ENCODE data around the gene COCH. TPM values are rescaled to one million over a fixed set of nuclear protein-coding genes. Genes with fewer than 3 reads are reported as not detected.

Gene COCH
- total and polyA plus RNA-seq, 2 donors (not counting 1 experiment from before 2014, with no cell fraction given): 24.5 to 25.7 TPM

GRCh38 chr14:30906752-30907658 is 32.6 kb downstream of the COCH start:
- ChIA-PET CTCF (interaction anchor here (1.4 to 3.7 kb wide), 2 partner anchors 249 to 251 kb away, joined by 4 to 14 read pairs; no protein-coding TSS in a partner anchor), POLR2A (interaction anchor here (0.7 kb wide), 1 partner anchor 38 kb away, joined by 3 read pairs; no protein-coding TSS in a partner anchor)
- Mint-ChIP-seq H3K27ac (no peak overlapping the region), H3K4me1 (no peaks in the 10 kb centered on the region), H3K4me3 (no peak overlapping the region), H3K9me3 (ENCODE audit: insufficient read depth) (no peaks in the 10 kb centered on the region), H3K27me3 (no peaks in the 10 kb centered on the region)
- no peak for TF ChIP-seq EZH2 (IDR thresholded peaks at IDR 0.05; ENCODE audit: borderline replicate concordance, insufficient read depth, low read depth, low read length, poor library complexity, severe bottlenecking)
- TF ChIP-seq, protein P1, sequence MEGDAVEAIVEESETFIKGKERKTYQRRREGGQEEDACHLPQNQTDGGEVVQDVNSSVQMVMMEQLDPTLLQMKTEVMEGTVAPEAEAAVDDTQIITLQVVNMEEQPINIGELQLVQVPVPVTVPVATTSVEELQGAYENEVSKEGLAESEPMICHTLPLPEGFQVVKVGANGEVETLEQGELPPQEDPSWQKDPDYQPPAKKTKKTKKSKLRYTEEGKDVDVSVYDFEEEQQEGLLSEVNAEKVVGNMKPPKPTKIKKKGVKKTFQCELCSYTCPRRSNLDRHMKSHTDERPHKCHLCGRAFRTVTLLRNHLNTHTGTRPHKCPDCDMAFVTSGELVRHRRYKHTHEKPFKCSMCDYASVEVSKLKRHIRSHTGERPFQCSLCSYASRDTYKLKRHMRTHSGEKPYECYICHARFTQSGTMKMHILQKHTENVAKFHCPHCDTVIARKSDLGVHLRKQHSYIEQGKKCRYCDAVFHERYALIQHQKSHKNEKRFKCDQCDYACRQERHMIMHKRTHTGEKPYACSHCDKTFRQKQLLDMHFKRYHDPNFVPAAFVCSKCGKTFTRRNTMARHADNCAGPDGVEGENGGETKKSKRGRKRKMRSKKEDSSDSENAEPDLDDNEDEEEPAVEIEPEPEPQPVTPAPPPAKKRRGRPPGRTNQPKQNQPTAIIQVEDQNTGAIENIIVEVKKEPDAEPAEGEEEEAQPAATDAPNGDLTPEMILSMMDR (IDR thresholded peaks at IDR 0.05): peak; percentile 45
- H3K36me3 ChIP-seq (replicated peaks in 1 of 2; ENCODE audit: control extremely low read depth in 1 of 2, control insufficient read depth in 1 of 2, extremely low read depth in 1 of 2, insufficient read depth in 2 of 2, low read length in 1 of 2): peaks cover 5 to 42% of the 10 kb centered on the region in 2 experiments
- ATAC-seq (ENCODE audit: low read depth) (peak; percentile 33), DNase-seq (peak; percentile 35)
- H3K27ac ChIP-seq (ENCODE audit: low read length in 2 of 2): no peak overlapping the region
- H4K20me1 ChIP-seq (ENCODE audit: control insufficient read depth, insufficient read depth, low read length, poor library complexity, severe bottlenecking): no peaks in the 10 kb centered on the region
- no peak overlapping the region for H3K4me3 ChIP-seq (ENCODE audit: control extremely low read depth in 1 of 5, extremely low read depth in 1 of 5, insufficient read depth in 1 of 5, low read depth in 2 of 5, low read length in 4 of 5)
- no peak overlapping the region for H3K4me2 ChIP-seq (replicated peaks; ENCODE audit: low read depth, low read length, poor library complexity, severe bottlenecking)
- intact Hi-C loops (cut with micrococcal nuclease): loop anchor here (1.0 kb wide), 1 partner anchor 251 kb away; no protein-coding TSS in a partner anchor
- H3K4me1 ChIP-seq (ENCODE audit: control insufficient read depth in 2 of 2, insufficient read depth in 2 of 2, low read length in 2 of 2): no peaks in the 10 kb centered on the region
- no peaks in the 10 kb centered on the region for H3K79me2 ChIP-seq (ENCODE audit: control insufficient read depth, insufficient read depth, low read length)
- no peak overlapping the region for H3K9ac ChIP-seq (ENCODE audit: low read length)
- no peak overlapping the region for H2AFZ ChIP-seq (ENCODE audit: insufficient read depth, low read depth, low read length, poor library complexity, severe bottlenecking)
- H3K9me3 ChIP-seq (ENCODE audit: control extremely low read depth in 1 of 3, control insufficient read depth in 2 of 3, insufficient read depth in 1 of 3, low read length in 2 of 3): no peaks in the 10 kb centered on the region
- H3K27me3 ChIP-seq (replicated peaks in 1 of 4; ENCODE audit: control extremely low read depth in 1 of 4, control insufficient read depth in 3 of 4, insufficient read depth in 4 of 4, low read length in 3 of 4): no peaks in the 10 kb centered on the region

DNA sequence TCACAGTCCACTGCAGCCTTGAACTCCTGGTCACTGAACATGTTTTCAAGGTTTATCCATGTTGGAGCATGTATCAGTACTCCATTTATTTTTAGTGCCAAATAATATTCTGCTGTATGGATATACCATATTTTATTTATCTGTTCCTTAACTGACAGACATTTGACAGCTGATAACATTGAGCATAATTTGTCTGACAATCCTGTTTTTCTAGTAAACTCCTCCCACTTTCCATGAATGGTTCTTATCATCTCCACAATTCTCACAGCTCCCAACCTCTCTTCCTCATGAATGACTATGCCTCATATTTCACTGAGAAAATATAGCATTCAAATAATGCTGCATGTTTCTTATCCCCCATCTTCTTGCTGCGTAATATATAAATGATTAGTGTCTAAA is 33.3 kb downstream of the COCH start:
- Mint-ChIP-seq H3K4me3 (no peak overlapping the region), H3K27me3 (no peaks in the 10 kb centered on the region), H3K9me3 (ENCODE audit: insufficient read depth) (no peaks in the 10 kb centered on the region), H3K4me1 (no peaks in the 10 kb centered on the region), H3K27ac (no peak overlapping the region)
- no peak for TF ChIP-seq EZH2 (IDR thresholded peaks at IDR 0.05; ENCODE audit: borderline replicate concordance, insufficient read depth, low read depth, low read length, poor library complexity, severe bottlenecking)
- TF ChIP-seq, protein P1 (IDR thresholded peaks at IDR 0.05): no peak
- Histone ChIP-seq H4K20me1 (ENCODE audit: control insufficient read depth, insufficient read depth, low read length, poor library complexity, severe bottlenecking) (no peaks in the 10 kb centered on the region), H3K79me2 (ENCODE audit: control insufficient read depth, insufficient read depth, low read length) (no peaks in the 10 kb centered on the region), H3K9ac (ENCODE audit: low read length) (no peak overlapping the region), H3K27ac (ENCODE audit: low read length in 2 of 2) (no peak overlapping the region), H3K4me3 (ENCODE audit: control extremely low read depth in 1 of 5, extremely low read depth in 1 of 5, insufficient read depth in 1 of 5, low read depth in 2 of 5, low read length in 4 of 5) (no peak overlapping the region), H3K4me1 (ENCODE audit: control insufficient read depth in 2 of 2, insufficient read depth in 2 of 2, low read length in 2 of 2) (no peaks in the 10 kb centered on the region), H3K4me2 (replicated peaks; ENCODE audit: low read depth, low read length, poor library complexity, severe bottlenecking) (no peak overlapping the region), H3K9me3 (ENCODE audit: control extremely low read depth in 1 of 3, control insufficient read depth in 2 of 3, insufficient read depth in 1 of 3, low read length in 2 of 3) (no peaks in the 10 kb centered on the region), H3K27me3 (replicated peaks in 1 of 4; ENCODE audit: control extremely low read depth in 1 of 4, control insufficient read depth in 3 of 4, insufficient read depth in 4 of 4, low read length in 3 of 4) (no peaks in the 10 kb centered on the region), H3K36me3 (replicated peaks in 1 of 2; ENCODE audit: control extremely low read depth in 1 of 2, control insufficient read depth in 1 of 2, extremely low read depth in 1 of 2, insufficient read depth in 2 of 2, low read length in 1 of 2) (peaks cover 5 to 43% of the 10 kb centered on the region in 2 experiments), H2AFZ (ENCODE audit: insufficient read depth, low read depth, low read length, poor library complexity, severe bottlenecking) (no peak overlapping the region)
- intact Hi-C loops (cut with micrococcal nuclease): no loop called here
- ATAC-seq (ENCODE audit: low read depth) (no peak), DNase-seq (no peak)
- POLR2A ChIA-PET: no interaction called here
- no CpG with 5 or more reads among the region's 1 CpG for WGBS (ENCODE audit: insufficient coverage)
- CTCF ChIA-PET: interaction anchor here (1.4 to 3.7 kb wide), 2 partner anchors 250 to 251 kb away, joined by 4 to 14 read pairs; no protein-coding TSS in a partner anchor
